Activated CD4-positive, alpha-beta T cell treated with anti-CD3 and anti-CD28 coated beads for 36 hours (primary cell): ENCODE data around the gene CFAP46. TPM values are rescaled to one million over a fixed set of nuclear protein-coding genes. Genes with fewer than 3 reads are reported as not detected.
"Not testable (repeated sequence)": the region's sequence is repeated elsewhere in the genome, so short reads cannot be mapped to it uniquely, and the experiment has no call there.

Experiments used
- ATAC-seq: fragments of 200-7000 bp; cut with Tn5 transposase; one replicate; pipeline ENCODE4 v1.10.0; 2021; ENCODE audit warnings: mild to moderate bottlenecking, moderate library complexity
- CTCF ChIA-PET: fragments of 350-600 bp; sonication (Branson Sonifier 250); formaldehyde crosslinking; loops from one replicate; lab custom pipeline; 2021; ENCODE audit warnings: antibody characterized with exemption; lab: Charles Lee
- POLR2A ChIA-PET: fragments of 350-600 bp; sonication (Branson Sonifier 250); formaldehyde crosslinking; loops from one replicate; lab custom pipeline; 2021; ENCODE audit warnings: antibody characterized with exemption, inconsistent platforms; lab: Charles Lee
- DNase-seq: peaks from one replicate; pipeline ENCODE4 v3.0.0-alpha.2; 2020
- H3K27ac Mint-ChIP-seq: one replicate; pipeline ENCODE4 v1.8.0; 2021; ENCODE audit warnings: mixed read lengths
- H3K27me3 Mint-ChIP-seq: one replicate; pipeline ENCODE4 v1.8.0; 2021; ENCODE audit warnings: mixed read lengths
- H3K36me3 Mint-ChIP-seq: one replicate; pipeline ENCODE4 v1.8.0; 2021; ENCODE audit warnings: low read depth, mixed read lengths
- H3K4me1 Mint-ChIP-seq: one replicate; pipeline ENCODE4 v1.8.0; 2021; ENCODE audit warnings: mixed read lengths
- H3K4me3 Mint-ChIP-seq: one replicate; pipeline ENCODE4 v1.8.0; 2021; ENCODE audit warnings: mild to moderate bottlenecking, moderate library complexity, mixed read lengths
- H3K9me3 Mint-ChIP-seq: one replicate; pipeline ENCODE4 v1.8.0; 2021; ENCODE audit warnings: low read depth, mixed read lengths
- intact Hi-C, 2 experiments: fragments of 100-400 bp; cut with DNase I in 1 of 2; cut with micrococcal nuclease in 1 of 2; formaldehyde crosslinking; loops; one replicate each; pipeline versions ENCODE4 v1.14.2 to v1.15.1; 2022 to 2024; cut with DNase I, micrococcal nuclease
- total RNA-seq, 2 experiments: library from RNA; stranded (reverse); gene quantifications; one replicate each; pipeline ENCODE4 v1.2.3, GENCODE V29; 2021

CFAP46 gene
- total RNA-seq, 2 experiments from 2014 or later = 0.16 to 0.21 TPM

GRCh38 chr10:132834891-132835847 is 107.2 kb downstream of the CFAP46 start:
- H3K27ac Mint-ChIP-seq = no peak overlapping the region
- POLR2A ChIA-PET = no interaction called here
- H3K27me3 Mint-ChIP-seq = peaks cover 5% of the 10 kb centered on the region
- DNase-seq (no peak), ATAC-seq (no peak)
- H3K36me3 Mint-ChIP-seq = no peaks in the 10 kb centered on the region
- H3K9me3 Mint-ChIP-seq = no peaks in the 10 kb centered on the region
- intact Hi-C loops = loop anchor here in 1 of 2 experiments (5.0 kb wide), 2 partner anchors 312 to 472 kb away; partner anchors contain the start of genes TUBGCP2 and ZNF511
- no peak overlapping the region for H3K4me3 Mint-ChIP-seq
- no peaks in the 10 kb centered on the region for H3K4me1 Mint-ChIP-seq
- CTCF ChIA-PET = no interaction called here

GRCh38 chr10:132834311-132834761 is 108.0 kb downstream of the CFAP46 start:
- ChIA-PET CTCF (no interaction called here), POLR2A (no interaction called here)
- Mint-ChIP-seq H3K9me3 (no peaks in the 10 kb centered on the region), H3K4me3 (no peak overlapping the region), H3K36me3 (no peaks in the 10 kb centered on the region), H3K27me3 (peaks cover 5% of the 10 kb centered on the region), H3K4me1 (no peaks in the 10 kb centered on the region), H3K27ac (no peak overlapping the region)
- no peak for DNase-seq
- intact Hi-C loops = no loop called here
- no peak for ATAC-seq

- ATAC-seq = no peak
- ChIA-PET CTCF (no interaction called here), POLR2A (no interaction called here)
- DNase-seq = no peak
- no peaks in the 10 kb centered on the region for H3K4me1 Mint-ChIP-seq
- intact Hi-C loops = no loop called here
- no peak overlapping the region for H3K27ac Mint-ChIP-seq
- H3K4me3 Mint-ChIP-seq = no peak overlapping the region
- no peaks in the 10 kb centered on the region for H3K36me3 Mint-ChIP-seq
- H3K27me3 Mint-ChIP-seq = peaks cover 5% of the 10 kb centered on the region
- H3K9me3 Mint-ChIP-seq = no peaks in the 10 kb centered on the region
These were observed 108.8 kb downstream of the CFAP46 start for GRCh38 chr10:132833421-132834111.

DNA sequence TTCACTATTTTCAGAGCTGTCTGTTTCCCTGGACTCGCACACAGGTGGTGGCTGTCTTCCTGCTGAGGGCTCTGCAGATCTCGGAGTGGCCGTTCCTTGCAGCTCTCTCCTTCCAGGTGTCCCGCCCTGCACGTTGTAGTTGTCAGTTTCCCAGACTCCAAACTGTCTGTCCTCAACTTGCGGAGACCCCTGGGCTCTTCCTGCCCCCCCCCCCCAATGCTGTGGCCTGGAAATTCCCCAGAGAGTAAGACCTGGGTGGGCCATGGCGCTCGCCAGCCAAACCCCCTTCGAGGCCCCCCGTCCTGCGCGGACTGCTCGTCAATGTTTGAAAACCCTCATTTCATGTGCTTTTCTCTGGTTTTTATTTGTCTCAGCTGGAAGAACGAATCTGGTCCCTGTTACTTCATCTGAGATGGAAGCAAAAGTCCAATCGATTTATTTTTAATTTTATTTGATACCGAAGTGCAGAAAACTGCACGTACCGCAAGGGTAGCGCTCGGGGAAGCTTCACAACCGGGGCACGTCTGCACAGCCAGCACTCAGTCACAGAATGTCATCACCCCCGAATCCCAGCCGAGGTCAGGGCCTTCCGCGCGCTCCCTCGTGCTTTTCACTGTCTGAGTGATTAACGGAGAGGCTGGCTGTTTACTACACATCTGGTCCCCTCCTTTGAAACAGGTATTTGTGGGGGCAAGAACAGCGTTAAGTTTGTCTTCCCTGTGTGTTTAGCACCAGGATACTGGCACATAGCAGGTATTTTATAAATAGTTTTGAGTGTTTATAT is 110.0 kb downstream of the CFAP46 start:
- Mint-ChIP-seq H3K27me3 (peaks cover 3% of the 10 kb centered on the region), H3K36me3 (no peaks in the 10 kb centered on the region), H3K4me3 (no peak overlapping the region), H3K9me3 (no peaks in the 10 kb centered on the region), H3K4me1 (no peaks in the 10 kb centered on the region), H3K27ac (no peak overlapping the region)
- CTCF ChIA-PET = no interaction called here
- intact Hi-C loops = no loop called here
- POLR2A ChIA-PET = no interaction called here
- no peak for ATAC-seq
- no peak for DNase-seq

DNA sequence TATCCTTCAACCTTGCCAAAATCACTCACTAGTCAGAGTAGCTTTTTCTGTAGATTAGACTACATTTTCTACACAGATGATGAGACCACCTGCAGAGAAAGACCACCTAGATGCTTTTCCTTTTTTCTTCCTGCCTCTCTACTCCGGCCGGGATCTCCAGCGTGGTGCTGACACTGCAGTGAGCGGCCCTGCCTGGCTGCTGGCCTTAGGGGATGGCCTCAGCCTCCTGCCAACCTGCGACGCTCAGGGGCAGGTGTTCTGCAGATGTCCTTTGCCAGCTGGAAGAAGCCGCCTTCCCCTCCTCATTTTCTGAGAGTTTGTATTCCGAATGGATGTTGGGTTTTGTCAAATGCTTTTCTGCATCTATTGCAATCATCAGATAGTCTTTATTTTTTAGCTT is 113.0 kb downstream of the CFAP46 start:
- ChIA-PET CTCF (interaction anchor here (0.5 kb wide), 1 partner anchor 112 kb away, joined by 3 read pairs; no protein-coding TSS in a partner anchor), POLR2A (no interaction called here)
- ATAC-seq = no peak
- Mint-ChIP-seq H3K27ac (no peak overlapping the region), H3K36me3 (no peaks in the 10 kb centered on the region), H3K27me3 (peaks cover 3% of the 10 kb centered on the region), H3K9me3 (no peaks in the 10 kb centered on the region), H3K4me3 (no peak overlapping the region), H3K4me1 (no peaks in the 10 kb centered on the region)
- no peak for DNase-seq
- intact Hi-C loops = no loop called here

DNA sequence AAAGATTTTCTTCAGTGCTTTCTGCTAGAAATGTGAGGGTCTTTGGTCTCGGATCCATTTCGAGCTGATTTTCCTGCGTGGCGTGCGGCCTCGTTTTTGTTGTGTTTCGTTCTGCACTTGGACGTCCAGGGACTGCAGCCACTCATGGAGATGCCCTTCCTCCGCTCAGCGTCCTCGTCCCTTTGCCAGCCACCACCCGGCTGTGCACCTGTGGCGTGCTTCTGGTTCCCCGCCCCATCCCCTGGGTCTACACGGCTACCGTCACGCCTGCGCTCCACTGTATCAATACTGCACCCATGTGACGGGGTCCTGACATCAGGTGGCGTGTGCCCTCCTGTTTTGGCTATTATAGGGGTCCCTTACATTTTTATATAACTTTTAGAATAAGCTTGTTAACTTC is 113.7 kb downstream of the CFAP46 start:
- CTCF ChIA-PET = no interaction called here
- no peaks in the 10 kb centered on the region for H3K9me3 Mint-ChIP-seq

GRCh38 chr10:132827861-132828539 is 114.4 kb downstream of the CFAP46 start:
- ChIA-PET CTCF (no interaction called here), POLR2A (no interaction called here)
- Mint-ChIP-seq H3K27ac (no peak overlapping the region), H3K36me3 (no peaks in the 10 kb centered on the region), H3K4me3 (no peak overlapping the region), H3K27me3 (peaks cover 3% of the 10 kb centered on the region), H3K4me1 (no peaks in the 10 kb centered on the region), H3K9me3 (no peaks in the 10 kb centered on the region)
- ATAC-seq (no peak), DNase-seq (no peak)
- intact Hi-C loops = no loop called here

More for the DNA sequence above, 113.7 kb downstream of the CFAP46 start:
- ATAC-seq (no peak), DNase-seq (no peak)
- Mint-ChIP-seq H3K27me3 (peaks cover 3% of the 10 kb centered on the region), H3K4me1 (no peaks in the 10 kb centered on the region), H3K27ac (no peak overlapping the region), H3K36me3 (no peaks in the 10 kb centered on the region), H3K4me3 (no peak overlapping the region)
- POLR2A ChIA-PET = no interaction called here
- intact Hi-C loops = no loop called here

DNA sequence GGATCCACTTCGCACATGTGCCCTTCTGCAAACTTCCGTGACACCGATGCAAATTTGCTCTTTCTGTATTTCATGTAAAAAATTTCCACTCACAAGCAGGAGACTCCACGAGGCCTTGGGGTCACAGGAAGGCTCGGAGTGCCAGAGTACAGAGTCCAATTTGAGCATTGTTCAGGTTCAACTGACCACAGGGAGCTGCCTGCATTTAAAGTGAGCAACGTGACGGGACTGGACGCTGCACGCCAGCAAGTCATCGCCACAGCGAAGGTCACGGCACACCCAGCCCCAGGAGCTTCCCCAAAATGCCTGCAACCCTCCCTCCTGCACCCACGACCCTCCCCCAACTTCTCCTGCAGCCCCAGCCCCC is 115.0 kb downstream of the CFAP46 start:
- no peaks in the 10 kb centered on the region for H3K36me3 Mint-ChIP-seq
- H3K27ac Mint-ChIP-seq = no peak overlapping the region
- POLR2A ChIA-PET = no interaction called here
- H3K4me1 Mint-ChIP-seq = no peaks in the 10 kb centered on the region
- H3K4me3 Mint-ChIP-seq = no peak overlapping the region
- DNase-seq (no peak), ATAC-seq (no peak)
- CTCF ChIA-PET = no interaction called here
- peaks cover 3% of the 10 kb centered on the region for H3K27me3 Mint-ChIP-seq
- no peaks in the 10 kb centered on the region for H3K9me3 Mint-ChIP-seq
- intact Hi-C loops = no loop called here

- DNase-seq = no peak
- peaks cover 2% of the 10 kb centered on the region for H3K27me3 Mint-ChIP-seq
These were observed 115.6 kb downstream of the CFAP46 start for GRCh38 chr10:132826524-132827422.

DNA sequence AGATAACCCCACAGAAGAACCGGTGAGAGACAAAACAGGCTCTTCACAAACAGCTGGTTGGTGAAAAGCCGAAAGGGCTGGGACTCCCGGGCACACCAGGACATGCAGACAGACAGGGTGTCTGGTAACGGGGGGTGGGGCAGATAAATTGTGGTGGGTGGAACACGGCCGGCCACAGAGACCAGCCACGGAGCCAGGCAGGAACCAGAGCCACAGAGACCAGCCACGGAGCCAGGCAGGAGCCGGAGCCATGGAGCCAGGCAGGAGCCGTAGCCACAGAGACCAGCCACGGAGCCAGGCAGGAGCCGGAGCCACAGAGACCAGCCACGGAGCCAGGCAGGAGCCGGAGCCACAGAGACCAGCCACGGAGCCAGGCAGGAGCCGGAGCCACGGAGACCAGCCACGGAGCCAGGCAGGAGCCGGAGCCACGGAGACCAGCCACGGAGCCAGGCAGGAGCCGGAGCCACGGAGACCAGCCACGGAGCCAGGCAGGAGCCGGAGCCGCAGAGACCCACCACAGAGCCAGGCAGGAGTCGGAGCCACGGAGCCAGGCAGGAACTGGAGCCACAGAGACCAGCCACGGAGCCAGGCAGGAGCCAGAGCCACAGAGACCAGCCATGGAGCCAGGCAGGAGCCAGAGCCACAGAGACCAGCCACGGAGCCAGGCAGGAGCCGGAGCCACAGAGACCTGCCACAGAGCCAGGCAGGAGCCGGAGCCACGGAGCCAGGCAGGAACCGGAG is 116.4 kb downstream of the CFAP46 start:
- DNase-seq, ATAC-seq, H3K36me3 Mint-ChIP-seq, CTCF ChIA-PET, H3K4me1 Mint-ChIP-seq, H3K9me3 Mint-ChIP-seq, H3K27me3 Mint-ChIP-seq, intact Hi-C loops, POLR2A ChIA-PET, H3K4me3 Mint-ChIP-seq, H3K27ac Mint-ChIP-seq: not testable (repeated sequence)

More at GRCh38 chr10:132826524-132827422, 115.6 kb downstream of the CFAP46 start:
- no peaks in the 10 kb centered on the region for H3K4me1 Mint-ChIP-seq
- CTCF ChIA-PET = no interaction called here
- no peaks in the 10 kb centered on the region for H3K9me3 Mint-ChIP-seq
- POLR2A ChIA-PET = no interaction called here
- intact Hi-C loops = no loop called here
- ATAC-seq = no peak
- no peaks in the 10 kb centered on the region for H3K36me3 Mint-ChIP-seq
- no peak overlapping the region for H3K27ac Mint-ChIP-seq
- H3K4me3 Mint-ChIP-seq = no peak overlapping the region
